ENCODE data around the gene PPP5C. TPM values are rescaled to one million over a fixed set of nuclear protein-coding genes. Genes with fewer than 3 reads are reported as not detected.

The PPP5C gene
- total and polyA plus RNA-seq, 3 donors from 2014 or later: 49.1 to 72.8 (median 71.7) TPM

- peaks cover 8% of the 10 kb centered on the region for H3K4me1 ChIP-seq
- no peaks in the 10 kb centered on the region for H3K27me3 ChIP-seq
- H3K4me3 ChIP-seq: no peak overlapping the region
- H3K36me3 ChIP-seq (ENCODE audit: low read depth, missing control alignments): no peaks in the 10 kb centered on the region
- WGBS, 2 donors: 37 to 46% methylated on average over 2 of the region's 2 CpGs
- peak overlapping the region; percentile 36 to 65 for H3K27ac ChIP-seq
- intact Hi-C loops (cut with DNase I; ENCODE audit: low total_unique reads): no loop called here
- DNase-seq: no peak
- no peaks in the 10 kb centered on the region for H3K9me3 ChIP-seq
- TF ChIP-seq POLR2A (IDR thresholded peaks at IDR 0.05): no peak
- TF ChIP-seq, protein P1, sequence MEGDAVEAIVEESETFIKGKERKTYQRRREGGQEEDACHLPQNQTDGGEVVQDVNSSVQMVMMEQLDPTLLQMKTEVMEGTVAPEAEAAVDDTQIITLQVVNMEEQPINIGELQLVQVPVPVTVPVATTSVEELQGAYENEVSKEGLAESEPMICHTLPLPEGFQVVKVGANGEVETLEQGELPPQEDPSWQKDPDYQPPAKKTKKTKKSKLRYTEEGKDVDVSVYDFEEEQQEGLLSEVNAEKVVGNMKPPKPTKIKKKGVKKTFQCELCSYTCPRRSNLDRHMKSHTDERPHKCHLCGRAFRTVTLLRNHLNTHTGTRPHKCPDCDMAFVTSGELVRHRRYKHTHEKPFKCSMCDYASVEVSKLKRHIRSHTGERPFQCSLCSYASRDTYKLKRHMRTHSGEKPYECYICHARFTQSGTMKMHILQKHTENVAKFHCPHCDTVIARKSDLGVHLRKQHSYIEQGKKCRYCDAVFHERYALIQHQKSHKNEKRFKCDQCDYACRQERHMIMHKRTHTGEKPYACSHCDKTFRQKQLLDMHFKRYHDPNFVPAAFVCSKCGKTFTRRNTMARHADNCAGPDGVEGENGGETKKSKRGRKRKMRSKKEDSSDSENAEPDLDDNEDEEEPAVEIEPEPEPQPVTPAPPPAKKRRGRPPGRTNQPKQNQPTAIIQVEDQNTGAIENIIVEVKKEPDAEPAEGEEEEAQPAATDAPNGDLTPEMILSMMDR (IDR thresholded peaks at IDR 0.05): no peak
Observed at GRCh38 chr19:46378268-46378667, 31.4 kb downstream of the PPP5C start.

GRCh38 chr19:46380690-46381089 lies 33.8 kb downstream of the PPP5C start:
- DNase-seq: no peak
- no peak overlapping the region for H3K27ac ChIP-seq
- no peak overlapping the region for H3K4me3 ChIP-seq
- TF ChIP-seq, protein P1 (IDR thresholded peaks at IDR 0.05): no peak
- no peak for TF ChIP-seq POLR2A (IDR thresholded peaks at IDR 0.05)
- no peaks in the 10 kb centered on the region for H3K27me3 ChIP-seq
- 53 to 68% methylated on average over 2 of the region's 2 CpGs for WGBS, 2 donors
- no peaks in the 10 kb centered on the region for H3K36me3 ChIP-seq (ENCODE audit: low read depth, missing control alignments)
- peaks cover 8% of the 10 kb centered on the region for H3K4me1 ChIP-seq
- intact Hi-C loops (cut with DNase I; ENCODE audit: low total_unique reads): no loop called here
- H3K9me3 ChIP-seq: no peaks in the 10 kb centered on the region

- H3K9me3 ChIP-seq: no peaks in the 10 kb centered on the region
- TF ChIP-seq, protein P1 (IDR thresholded peaks at IDR 0.05): no peak
- TF ChIP-seq POLR2A (IDR thresholded peaks at IDR 0.05): no peak
- intact Hi-C loops (cut with DNase I; ENCODE audit: low total_unique reads): no loop called here
- H3K27me3 ChIP-seq: no peaks in the 10 kb centered on the region
- H3K4me3 ChIP-seq: no peak overlapping the region
- H3K36me3 ChIP-seq (ENCODE audit: low read depth, missing control alignments): no peaks in the 10 kb centered on the region
- 98 to 100% methylated on average over 2 of the region's 2 CpGs for WGBS, 2 donors
- H3K4me1 ChIP-seq: peaks cover 8% of the 10 kb centered on the region
- no peak overlapping the region for H3K27ac ChIP-seq
- DNase-seq: no peak
Observed at GRCh38 chr19:46381346-46381745, 34.5 kb downstream of the PPP5C start.

- Histone ChIP-seq H3K36me3 (ENCODE audit: low read depth, missing control alignments) (no peaks in the 10 kb centered on the region), H3K27me3 (no peaks in the 10 kb centered on the region), H3K4me3 (no peak overlapping the region), H3K27ac (no peak overlapping the region), H3K4me1 (peaks cover 8% of the 10 kb centered on the region), H3K9me3 (no peaks in the 10 kb centered on the region)
- intact Hi-C loops (cut with DNase I; ENCODE audit: low total_unique reads): no loop called here
- DNase-seq: no peak
- TF ChIP-seq, protein P1 (IDR thresholded peaks at IDR 0.05): no peak
- no peak for TF ChIP-seq POLR2A (IDR thresholded peaks at IDR 0.05)
- WGBS, 2 donors: 89 to 90% methylated on average over 15 of the region's 15 CpGs
Observed at GRCh38 chr19:46381756-46382345, 35.0 kb downstream of the PPP5C start.

- H3K36me3 ChIP-seq (ENCODE audit: low read depth, missing control alignments): no peaks in the 10 kb centered on the region
- no peak for DNase-seq
- no peak for TF ChIP-seq POLR2A (IDR thresholded peaks at IDR 0.05)
- TF ChIP-seq, protein P1 (IDR thresholded peaks at IDR 0.05): no peak
Observed at GRCh38 chr19:46383171-46383815, 36.4 kb downstream of the PPP5C start.

More at GRCh38 chr19:46383171-46383815, 36.4 kb downstream of the PPP5C start:
- Histone ChIP-seq H3K4me3 (no peak overlapping the region), H3K4me1 (no peaks in the 10 kb centered on the region), H3K9me3 (no peaks in the 10 kb centered on the region), H3K27me3 (no peaks in the 10 kb centered on the region), H3K27ac (no peak overlapping the region)
- intact Hi-C loops (cut with DNase I; ENCODE audit: low total_unique reads): no loop called here
- 84 to 87% methylated on average over 22 of the region's 23 CpGs for WGBS, 2 donors
